ENCODE measurements around the gene MED31.
A peak's percentile ranks its signal among the peaks of the same experiment; 100 is the strongest.
"Not testable (repeated sequence)": the region's sequence is repeated elsewhere in the genome, so short reads cannot be mapped to it uniquely, and the experiment has no call there.

Gene MED31

DNA sequence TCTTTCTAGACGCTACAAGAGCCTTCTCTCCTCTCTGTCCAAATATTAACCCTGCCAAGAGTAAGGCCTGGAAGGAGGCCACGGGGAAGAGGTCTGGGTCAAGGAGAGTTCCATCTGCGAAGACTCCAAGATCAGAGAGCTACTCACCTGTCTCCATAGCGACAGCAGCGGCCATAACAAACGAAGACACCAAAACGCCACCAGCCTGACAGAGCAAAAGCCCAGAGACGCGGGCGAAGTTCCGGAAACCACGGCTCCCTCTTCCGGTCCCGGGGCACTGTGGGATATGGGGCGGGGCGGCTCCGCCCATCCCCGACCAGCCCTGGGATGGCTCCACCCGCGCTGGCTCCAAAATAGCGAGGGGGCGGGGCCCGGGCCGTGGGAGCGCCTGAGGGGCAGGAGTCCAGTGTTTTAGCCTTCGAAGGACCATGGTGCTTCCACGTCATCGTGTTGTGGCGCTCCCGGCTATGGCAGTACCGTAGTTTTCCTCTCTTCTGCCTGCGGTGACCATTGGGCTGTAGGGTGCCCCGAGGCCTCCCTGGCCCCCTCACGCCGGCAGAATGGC lies at the start of gene MED31, which contains the start of gene C17orf100:
TSS of gene MED31 (minus strand) at position 252 of the 565 bp plus-strand sequence. CDS start at position 175, 77 bp downstream.
TSS of gene C17orf100 (plus strand) at position 409 of the 565 bp plus-strand sequence. CDS start at position 561, 152 bp downstream.
- DNase-seq, result peak; percentile 98

DNA sequence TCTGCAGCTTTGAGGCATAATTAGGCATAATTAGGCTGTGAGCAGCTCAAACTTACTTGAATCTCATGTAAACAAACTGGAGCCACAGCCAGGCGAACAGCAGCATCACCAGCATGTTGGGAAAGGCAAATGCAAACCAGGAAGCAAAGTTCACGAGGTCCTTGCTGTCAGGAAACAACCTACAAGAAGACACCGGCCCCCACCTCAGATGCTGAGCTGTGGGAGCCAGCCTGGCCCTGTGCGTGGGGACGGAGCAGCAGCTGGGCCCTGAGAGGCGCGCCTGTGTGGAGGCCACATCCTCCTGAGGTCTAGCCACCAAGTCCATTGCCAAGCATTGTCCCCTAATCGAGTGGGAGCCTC lies 49.5 kb upstream of the MED31 start:
- DNase-seq, result no peak

DNA sequence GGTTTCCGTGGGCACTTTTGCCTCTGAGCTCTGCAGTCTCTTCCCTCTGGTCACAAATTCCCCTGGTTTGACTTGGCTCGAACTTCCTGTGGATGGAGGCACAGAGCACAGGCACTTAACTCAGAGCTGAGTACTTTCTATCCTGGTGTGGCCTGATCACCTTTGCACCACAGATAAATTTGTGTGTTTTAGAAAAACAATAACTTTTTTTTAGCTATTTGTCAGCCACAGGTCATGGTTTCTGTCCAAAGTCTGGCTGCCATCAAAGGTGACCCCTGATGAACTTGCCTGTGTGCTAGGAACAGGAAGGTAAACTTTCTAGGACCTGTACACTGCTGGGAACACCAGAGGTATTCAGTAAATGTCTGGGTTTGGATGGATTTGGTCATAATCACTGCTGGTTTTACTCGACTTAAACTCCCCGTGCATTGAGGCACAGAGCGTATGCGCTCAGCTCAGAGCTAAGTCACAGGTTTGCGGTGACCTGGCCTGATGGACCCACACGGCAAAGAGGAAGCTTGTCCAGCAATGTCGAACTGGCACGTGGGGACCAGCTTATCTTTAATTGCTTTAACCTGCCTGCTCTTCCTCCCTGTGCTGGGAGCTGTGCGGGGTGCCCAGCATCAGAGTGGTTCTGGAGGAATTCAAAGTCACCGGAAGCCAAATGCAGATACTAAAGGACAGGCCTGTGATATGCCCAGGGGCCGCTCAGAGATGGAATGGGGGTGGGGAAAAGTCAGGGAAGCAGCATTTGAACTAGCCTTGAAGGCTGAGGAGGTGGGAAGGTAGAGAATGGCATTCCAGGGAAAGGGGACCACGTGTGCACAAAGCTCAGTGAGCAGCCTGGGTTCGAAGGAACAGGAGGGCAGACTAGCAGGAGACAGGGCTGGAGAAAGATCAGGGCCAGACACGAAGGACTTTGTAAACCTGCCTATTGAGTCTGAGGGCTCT lies 48.9 kb upstream of the MED31 start:
- no peak for DNase-seq

DNA sequence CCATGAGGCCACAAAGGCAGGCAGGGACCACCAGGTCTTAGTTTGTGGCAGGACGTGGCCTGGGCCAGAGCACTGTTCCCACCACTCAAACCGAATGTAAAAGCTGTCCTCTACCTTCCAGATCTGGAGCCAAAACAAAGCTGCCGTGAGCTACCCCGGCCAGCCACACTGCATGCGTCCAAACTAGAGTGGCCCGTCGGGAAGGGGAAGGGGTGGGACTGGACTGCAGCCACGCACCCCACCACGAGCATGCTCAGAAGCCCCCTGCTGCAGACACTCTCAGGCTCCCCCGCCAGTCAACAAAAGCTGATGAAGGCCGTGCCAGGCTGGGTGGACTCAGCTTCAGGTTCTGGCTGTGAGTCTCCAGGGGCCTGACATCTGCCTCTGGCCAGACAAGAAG lies 46.6 kb upstream of the MED31 start:
- DNase-seq, result no peak

- DNase-seq, result no peak
Observed at GRCh38 chr17:6696906-6697305, 45.5 kb upstream of the MED31 start.

GRCh38 chr17:6695565-6695964 lies 44.2 kb upstream of the MED31 start:
- no peak for DNase-seq

DNA sequence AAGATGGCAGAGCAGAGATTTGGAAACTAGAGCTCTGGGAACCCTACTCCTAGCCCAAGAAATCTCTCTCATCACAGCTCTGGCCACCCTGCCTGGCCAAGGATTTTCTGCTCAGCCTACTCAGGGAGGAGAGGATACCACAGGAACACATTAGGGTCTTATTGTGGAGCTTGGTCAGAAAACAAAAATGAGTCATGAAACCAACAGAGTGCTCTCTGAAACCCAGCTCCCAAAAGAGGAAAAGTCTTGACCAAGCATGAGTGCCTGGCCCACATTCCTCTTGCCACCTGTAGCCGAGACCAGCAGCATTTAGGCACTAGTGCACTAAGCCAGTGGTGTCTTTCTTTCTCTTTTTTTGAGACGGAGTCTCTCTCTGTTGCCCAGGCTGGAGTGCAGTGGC lies 43.6 kb upstream of the MED31 start:
- no peak for DNase-seq

GRCh38 chr17:6691958-6692357 lies 40.6 kb upstream of the MED31 start:
- not testable (repeated sequence) for DNase-seq

DNA sequence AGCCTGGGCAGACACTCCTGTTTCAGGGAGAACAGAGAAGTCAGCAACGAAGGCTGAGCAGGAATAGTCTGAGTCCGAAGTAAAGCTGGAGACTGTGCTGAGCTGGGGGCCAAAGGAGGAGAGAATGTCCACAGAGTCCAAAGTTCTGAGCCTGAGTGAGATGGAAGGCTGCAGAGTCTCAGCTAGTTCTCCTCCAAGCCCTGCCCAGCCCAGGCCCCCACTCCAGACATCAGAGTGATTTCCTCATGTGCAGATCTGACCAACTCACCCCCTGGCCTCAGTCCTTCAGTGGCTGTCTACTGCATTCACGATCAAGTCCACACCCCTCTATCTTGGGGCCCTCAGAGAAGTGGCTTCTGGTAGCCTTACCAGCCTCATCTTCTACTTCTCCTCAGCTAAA lies 40.1 kb upstream of the MED31 start:
- DNase-seq, result no peak

GRCh38 chr17:6690641-6691040 lies 39.2 kb upstream of the MED31 start:
- no peak for DNase-seq

DNA sequence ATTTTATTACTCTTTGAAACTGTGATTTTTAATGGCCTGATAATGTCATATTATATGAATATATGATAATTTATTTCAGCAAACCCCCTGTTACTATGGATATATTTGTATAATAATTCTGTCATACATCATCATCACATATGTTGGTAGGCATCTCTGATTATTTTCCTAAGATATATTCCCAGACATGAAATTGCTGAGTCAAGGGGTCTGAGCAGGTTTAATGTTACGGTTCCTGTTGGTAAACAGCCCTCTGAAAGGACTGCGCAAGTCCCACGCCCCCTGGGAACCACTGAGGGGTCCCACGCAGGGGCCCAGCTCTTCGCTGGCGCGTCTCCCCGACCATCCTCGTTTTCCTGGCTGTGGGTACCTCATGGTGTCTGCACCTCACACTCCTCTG lies 37.5 kb upstream of the MED31 start:
- no peak for DNase-seq

- no peak for DNase-seq
Observed at GRCh38 chr17:6686026-6686425, 34.6 kb upstream of the MED31 start.

GRCh38 chr17:6684881-6685767 lies 33.7 kb upstream of the MED31 start:
- no peak for DNase-seq

GRCh38 chr17:6684460-6684783 lies 33.0 kb upstream of the MED31 start:
- DNase-seq, result no peak

- no peak for DNase-seq
Observed at GRCh38 chr17:6683730-6684459, 32.5 kb upstream of the MED31 start.

GRCh38 chr17:6683081-6683684 lies 31.8 kb upstream of the MED31 start:
- DNase-seq, result no peak

GRCh38 chr17:6682339-6682738 lies 30.9 kb upstream of the MED31 start:
- DNase-seq, result no peak

DNA sequence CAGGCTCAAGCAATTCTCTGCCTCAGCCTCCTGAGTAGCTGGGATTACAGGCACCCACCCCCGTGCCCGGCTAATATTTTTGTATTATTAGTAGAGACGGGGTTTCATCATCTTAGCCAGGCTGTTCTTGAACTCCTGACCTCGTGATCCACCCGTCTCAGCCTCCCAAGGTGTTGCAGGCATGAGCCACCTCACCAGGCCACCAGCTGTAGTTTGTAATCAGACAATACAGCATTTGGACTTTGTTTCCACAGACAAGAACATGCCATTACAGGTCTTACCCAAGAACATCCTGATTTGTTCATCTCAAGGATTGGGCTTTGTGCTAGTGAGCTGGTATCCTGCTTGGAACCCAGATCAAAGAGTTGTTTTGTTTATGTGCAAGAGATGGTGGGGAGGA lies 30.3 kb upstream of the MED31 start:
- DNase-seq, result no peak

DNA sequence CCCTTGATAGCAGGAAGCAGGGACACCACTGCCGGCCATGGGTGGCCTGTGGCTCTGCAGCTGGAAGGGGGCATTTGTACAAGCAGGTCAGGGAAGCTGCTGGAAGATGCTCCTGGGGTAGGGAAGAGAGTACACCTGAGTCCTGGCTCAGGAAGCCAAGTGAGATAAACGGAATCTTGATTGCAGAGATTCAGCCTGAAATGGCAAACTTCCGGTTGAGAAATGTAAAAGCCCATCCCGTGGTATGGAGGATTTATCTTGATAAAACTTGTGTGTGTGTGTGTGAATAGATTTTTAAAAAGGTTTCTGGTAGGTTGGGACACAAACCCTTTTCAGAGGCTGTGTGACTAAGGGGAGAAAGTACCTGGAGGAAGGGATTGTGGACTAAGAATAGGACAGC lies 29.8 kb upstream of the MED31 start:
- no peak for DNase-seq

DNA sequence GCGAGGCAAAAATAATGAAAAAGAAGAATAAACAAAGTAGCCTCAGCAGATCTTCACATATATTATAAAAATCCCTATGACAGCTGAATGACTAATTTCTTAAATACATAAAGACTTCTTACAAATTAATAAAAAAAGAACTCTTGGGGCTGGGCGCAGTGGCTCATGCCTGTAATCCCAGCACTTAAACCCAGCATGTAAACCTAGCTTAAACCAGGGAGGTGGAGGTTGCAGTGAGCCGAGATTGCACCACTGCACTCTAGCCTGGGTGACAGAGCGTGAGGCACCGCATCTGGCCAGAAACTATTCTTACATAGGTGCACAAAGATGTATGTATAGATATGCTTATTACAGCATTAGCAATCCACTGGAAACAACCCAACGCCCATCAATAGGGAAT lies 27.8 kb upstream of the MED31 start:
- no peak for DNase-seq

- DNase-seq, result no peak
Observed at GRCh38 chr17:6677946-6678345, 26.5 kb upstream of the MED31 start.

- no peak for DNase-seq
Observed at GRCh38 chr17:6677158-6677831, 25.9 kb upstream of the MED31 start.

Measured in activated effector memory CD4-positive, alpha-beta T cell treated with anti-CD3 and anti-CD28 coated beads, Interleukin-2, amount 50 U/mL, for 16 hours (primary cell).